NCI-H2227 (cell line): ENCODE results near the gene ERO1A.

ENCODE experiments used
- DNase-seq: peaks from one replicate; lab custom pipeline; 2025; ENCODE audit not compliant: unreplicated experiment; lab: John Stamatoyannopoulos, UW

Gene ERO1A

DNA sequence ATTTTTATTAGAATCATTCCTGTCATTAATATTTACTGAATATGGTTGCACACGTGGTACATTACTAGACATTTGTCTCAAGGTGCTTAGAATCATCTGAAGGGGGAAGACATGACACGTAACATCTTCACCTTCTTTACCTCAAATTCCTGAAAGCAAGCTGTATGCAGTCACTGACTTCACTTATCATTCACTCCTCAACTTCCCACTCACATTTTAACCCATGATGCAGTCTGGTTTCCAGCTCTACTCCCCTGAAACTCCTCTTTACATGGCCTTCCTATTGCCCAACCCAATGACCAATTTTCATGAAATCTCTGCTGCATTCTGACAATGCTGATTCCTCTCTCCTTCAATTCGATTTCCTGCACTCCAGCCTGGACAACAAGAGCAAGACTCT, 5.9 kb upstream of the ERO1A start:
- no peak for DNase-seq

DNA sequence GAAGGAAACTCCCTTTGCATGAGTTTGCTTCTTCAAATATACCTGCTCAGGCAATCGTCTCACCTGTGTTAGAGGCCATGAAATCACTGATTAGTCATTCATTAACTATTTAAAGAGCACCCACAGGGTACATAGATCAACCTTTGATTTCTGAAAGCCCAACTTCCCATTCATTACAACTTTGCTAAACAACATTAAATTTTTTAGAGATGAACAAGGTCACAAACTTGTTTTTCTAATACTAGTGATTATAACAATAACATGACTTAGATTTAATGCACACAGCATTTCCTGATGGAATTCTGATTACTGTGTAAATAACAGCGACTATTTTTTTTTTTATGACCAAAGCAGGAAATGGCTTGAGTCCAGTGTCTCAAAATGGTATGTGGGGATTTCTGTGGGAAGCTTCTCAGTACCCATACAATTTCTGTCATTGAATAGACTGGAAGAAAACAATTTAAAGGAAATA, 5.4 kb upstream of the ERO1A start:
- DNase-seq = no peak

DNA sequence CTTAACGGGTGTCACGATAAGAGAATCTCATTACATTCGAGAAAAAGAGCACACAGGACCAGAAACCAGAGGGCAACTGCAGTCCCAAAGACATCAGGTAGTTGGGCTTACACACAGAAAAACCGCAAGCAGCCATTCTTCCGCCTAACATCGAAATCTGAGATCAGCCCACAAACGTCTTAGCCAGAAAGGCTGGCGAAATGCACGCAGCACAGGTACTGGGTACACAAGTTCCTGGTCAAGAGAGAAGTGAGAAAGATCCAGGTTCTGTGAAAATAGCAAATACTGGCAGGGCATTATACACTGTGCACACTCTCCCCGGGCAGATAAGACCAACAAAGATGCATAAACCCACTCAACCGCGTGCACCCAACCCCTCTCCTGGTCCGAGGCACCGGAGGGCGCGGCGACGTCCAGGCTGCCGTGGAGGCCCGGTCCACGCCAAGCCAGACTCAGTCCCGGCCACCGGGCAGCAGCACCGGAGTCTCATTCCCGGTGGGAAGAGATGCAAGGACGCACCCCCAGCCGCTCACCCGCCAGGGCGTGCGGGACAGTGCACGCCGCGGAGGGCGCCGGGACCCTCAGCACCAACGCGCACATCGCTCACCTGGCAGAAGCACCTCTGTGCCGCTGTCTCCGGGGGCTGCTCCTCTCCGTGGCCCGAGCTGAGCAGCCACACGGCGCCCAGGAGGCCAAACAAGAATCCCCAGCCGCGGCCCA, 437 bp downstream of the ERO1A start:
- peak; percentile 42 for DNase-seq

DNA sequence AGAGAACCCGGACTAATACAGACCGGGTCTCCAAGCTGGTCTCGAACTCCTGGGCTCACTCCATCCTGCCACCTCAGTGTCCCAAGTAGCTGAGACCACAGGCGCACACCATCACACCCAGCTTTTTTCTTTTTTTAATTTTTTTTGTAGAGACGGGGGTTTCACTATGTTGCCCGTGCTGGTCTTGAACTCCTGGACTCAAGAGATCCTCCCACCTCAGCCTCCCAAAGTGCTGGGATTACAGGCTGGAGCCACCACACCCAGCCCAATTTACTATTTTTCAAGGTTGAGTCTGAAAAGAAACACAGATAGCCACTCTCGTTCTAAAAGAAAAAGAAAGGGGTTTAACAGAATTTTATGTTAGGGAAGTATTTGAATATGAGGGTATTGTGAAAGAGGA, 1.8 kb downstream of the ERO1A start:
- DNase-seq = no peak

DNA sequence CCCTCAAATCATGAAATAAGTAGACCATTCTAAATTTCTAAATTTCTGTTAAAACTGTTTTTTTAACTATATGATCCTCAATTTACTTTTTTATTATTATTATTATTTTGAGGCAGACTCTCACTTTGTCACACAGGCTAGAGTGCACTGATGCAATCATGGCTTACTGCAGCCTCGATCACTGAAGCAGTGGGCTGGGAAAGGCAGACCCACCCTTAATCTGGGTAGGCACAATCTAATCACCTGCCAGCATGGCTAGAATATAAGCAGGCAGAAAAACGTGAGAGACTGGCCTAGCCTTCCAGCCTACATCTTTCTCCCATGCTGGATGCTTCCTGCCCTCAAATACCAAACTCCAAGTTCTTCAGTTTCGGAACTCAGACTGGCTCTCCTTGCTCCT, 2.3 kb downstream of the ERO1A start:
- no peak for DNase-seq

DNA sequence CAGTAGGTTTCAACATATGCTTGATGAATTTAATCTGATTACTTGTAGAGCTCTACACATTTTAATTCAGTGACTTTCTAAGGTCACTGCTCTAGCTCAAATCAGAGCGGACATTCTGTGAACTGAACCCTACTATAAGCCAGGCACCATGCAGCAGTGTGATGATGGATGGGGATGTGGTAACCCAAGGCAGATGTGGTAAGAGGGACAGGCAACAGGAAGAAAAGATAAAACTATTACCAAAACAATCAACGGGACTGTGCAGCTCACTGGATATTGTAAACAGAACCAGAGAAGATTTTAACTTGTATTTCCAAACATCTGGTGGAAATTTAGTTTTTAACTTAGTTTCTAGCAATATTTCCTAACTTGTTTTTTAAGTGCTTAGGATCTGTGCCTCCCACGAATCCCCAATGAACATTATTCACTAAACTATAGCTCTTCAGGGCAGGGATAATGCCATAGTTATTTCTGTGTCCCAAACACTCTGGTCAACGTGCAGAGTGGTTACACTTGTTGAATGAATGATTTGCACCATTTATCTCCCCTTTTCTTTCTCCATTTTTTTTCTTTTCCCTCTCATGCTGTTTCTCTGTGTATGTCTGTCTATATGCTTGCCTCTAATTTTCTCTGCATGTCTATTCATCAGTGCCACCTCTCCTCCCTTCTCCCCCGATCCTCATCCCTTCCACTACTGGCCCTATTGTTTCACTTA, 3.0 kb downstream of the ERO1A start:
- DNase-seq = no peak

DNA sequence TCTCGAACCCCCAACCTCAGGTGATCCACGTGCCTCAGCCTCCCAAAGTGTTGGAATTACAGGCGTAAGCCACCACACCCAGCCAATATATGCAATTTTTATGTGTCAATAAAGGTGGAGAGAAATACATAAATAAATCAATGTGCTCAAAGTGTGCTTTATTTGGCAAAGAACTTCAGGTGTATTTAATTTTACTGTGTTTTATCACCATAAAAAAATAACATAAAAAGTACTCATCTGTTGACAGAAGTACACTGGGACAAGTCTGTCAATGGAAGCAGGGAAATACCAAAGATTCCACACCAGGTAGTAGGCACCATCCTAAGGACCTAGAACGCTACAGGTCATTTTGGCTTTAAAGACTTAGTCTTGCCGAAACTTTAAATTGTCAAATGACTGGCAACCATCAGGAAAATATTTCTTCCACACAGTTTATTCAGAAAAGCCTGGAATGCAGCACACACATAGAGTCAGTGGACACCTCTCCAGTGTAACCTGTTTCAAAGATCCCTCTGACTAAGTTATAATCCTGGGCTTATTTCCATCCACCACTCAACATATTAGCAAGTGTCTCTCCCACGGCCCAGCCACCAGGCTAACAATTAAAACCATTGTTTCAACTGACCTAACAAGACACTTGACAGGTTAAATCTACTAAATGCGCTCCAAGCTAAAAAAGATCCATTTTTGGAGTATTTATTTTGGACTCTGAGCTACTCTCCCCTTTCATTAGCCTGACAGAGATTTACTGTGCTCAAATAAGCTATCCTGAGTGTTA, 4.2 kb downstream of the ERO1A start:
- DNase-seq = no peak

DNA sequence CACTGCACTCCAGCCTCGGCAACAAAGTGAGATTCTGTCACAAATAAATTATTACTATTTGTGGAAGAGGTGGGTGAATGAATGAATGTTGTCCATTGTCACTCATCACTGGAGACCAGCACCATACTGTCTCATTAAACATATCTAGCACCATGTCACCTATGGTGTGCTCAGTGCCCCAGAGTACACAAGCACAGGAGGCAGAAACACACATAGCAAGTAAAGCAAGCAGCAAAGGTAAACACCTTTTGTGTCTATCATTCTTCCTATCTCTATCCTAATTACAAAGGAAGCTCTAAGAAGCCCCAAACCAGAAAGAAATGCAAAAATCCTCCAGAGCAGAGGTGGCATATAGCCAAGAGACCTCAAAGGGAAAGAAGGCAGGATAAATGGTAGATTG, 9.2 kb downstream of the ERO1A start:
- no peak for DNase-seq

DNA sequence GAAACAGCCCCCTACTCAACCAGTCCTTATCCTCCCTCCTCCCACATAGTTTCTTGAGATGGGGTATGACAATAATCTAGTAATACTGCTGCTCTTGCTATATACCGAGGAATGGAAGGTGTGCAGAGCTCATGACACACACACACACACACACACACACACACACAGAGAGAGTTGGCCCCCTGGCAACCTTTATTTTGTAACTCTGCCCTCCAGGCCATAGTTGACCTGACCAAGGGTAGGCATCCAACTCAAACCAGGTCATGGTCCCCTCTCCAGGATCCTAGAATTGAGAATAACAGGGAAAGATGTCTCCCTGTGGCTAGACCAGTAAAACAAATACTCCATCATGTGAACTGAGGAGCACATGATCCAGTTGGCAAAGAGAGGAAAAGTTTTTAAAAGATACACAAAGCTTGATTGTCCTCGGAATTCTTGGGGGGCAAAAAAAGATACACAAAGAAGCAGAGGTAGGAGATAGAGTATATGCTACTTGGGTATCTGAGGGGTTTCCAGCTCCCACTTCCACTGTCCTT, 11.3 kb downstream of the ERO1A start:
- peak; percentile 7 for DNase-seq

DNA sequence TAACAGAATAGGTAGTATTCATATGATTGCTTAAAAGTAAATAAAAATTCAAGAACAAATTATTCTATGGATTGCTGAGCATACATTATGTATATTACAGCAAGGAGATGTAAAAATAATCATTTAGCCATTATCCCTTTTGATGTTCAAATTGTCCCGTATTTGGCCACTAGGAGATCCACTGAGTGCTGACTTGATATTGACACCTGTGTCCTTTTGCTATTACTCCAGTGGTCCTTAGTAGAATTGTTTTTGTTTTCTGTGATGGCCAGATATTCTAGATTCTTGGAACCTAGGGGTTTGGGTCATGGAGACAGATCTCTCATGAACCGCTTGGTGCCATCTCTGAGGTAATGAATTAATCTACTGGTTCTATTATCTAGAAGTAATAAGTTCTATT, 16.8 kb downstream of the ERO1A start:
- no peak for DNase-seq

DNA sequence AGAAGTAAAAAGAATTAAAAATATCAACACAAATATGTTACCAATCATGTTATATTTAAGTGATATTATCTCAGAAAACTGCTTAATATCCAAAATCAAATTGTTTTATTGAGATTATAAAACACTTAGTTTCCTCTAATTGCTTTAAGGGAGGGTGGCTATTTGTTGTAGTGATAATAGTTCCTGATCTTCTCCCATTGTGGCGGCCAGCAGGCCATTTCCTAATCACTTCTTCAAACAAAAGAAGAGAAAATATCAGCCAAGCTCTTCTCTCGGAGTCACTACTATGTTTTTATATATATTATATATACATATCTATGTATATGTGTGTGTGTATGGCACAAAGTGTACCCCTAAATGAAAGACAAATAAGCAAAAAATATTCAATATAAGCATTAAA, 31.5 kb downstream of the ERO1A start:
- no peak for DNase-seq

DNA sequence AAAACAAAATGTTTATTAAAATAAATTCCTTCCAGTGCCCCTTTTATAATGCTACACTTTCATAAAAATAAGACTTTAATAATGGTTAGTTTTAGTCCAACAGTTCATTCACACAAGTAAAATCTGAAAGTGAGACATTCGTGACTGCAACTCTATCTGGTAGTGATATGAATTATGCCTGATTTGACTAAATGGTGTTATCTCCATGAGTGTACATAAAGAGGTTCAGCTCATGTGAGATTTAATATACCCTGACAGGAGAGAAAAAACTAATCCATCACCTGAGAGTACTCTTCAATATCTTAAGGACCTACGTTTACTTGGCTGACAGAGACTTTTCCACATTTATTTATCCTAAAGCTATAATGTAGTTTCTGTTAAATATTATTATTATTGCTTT, 34.0 kb downstream of the ERO1A start:
- DNase-seq = no peak

DNA sequence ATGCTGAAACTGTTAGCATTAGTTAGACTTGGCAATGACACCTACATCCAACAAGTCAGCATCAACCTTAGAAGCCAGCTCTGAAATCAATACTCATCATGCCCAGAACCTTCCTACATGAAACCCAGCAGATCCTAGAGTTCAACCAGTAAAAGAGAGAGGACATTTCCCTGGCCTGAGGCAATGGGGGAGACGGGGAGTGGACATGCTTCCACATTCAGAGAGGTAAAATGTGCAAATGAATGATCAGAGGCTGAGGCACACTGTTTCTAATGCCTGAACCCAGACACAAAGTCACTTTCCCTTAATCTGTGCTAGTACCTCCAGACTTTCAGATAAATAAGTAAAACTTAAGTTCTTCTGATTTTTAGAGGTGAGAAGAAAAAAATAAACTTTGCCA, 34.5 kb downstream of the ERO1A start:
- no peak for DNase-seq

DNA sequence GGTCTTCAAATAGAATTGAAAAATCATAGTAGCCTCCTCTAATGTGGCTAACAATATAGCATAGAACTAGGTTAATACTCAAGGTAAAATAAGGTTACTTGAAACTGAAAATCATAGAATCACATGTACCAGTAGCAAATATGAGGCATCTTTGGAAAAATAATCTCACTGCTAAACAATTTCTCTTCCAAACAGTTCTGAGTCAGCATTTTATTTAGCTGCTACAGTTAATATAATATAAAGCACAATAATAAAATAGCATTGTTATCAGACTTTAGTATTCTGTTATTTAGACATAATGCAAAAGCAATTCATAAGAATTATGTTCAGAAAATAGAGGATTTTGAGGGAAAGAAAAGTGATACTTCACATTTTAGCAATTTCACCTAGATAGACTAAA, 35.0 kb downstream of the ERO1A start:
- DNase-seq = no peak

DNA sequence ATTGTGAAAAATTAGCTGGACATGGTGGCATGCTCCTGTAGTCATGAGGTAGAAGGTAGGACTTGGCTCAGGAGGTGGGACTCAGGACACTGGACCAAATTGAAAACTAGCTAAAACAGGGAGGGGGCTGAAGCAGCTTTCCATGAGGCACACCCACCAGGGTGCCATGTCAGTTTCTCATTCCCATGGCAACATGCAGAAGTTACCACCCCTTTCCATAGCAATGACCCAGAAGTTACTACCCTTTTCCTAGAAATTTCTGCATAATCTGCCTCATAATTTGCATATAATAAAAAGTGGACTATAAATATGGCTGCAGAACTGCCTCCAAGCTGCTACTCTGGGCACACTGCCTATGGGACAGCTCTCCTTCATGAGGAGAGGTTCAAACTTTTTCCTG, 38.5 kb downstream of the ERO1A start:
- no peak for DNase-seq

DNA sequence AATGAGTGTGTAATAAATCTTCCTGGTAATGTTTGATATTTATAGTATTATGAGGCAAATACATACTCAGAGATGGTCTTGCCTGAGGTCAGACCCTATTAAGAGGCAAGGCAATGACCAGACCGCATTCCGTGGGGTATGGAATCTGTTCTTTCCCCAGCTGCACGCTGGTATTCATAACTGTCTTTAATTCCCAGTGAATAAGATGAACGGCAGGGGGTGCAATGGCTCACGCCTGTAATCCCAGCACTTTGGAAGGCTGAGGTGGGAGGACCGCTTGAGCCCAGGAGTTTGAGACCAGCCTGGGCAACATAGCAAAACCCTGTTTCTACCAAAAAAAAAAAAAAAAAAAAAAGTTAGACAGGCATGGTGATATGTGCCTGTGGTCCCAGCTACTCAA, 44.6 kb downstream of the ERO1A start:
- peak; percentile 43 for DNase-seq

DNA sequence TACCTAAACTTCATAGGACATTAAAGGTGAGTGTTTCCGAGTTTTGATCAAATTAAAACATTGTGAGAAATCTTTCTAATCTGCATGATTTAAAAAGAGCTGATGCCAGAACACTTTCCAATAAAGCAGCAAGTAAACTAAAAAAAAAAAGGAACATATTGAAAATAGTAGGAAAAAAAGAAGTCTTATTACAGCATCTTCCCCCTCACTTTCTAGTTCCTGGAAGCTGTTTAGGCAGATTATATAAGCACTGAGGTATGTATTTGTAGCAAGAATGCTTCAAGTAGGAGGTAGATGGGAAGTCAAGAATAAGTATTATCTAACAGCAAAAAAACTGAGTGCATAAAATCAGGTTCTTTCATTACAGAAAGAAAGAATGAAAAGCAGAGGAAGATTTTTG, 45.8 kb downstream of the ERO1A start:
- no peak for DNase-seq

DNA sequence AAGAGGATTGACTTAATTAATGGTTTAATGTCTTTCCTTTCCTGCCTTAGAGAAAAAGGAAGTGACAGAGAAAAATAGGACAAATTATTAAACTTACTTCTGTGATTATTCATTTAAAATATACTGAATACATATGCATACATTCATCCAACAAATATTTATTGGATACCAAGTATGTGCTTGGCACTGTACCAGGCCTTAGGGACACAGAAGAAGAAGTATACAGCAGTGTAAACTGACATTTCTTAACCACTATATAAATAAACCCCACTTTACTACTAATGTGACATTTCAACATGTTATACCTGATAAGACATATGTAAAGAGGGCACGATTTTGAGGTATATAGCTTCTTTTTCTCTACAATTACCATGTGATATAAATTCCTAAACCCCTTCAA, 53.6 kb downstream of the ERO1A start:
- DNase-seq = no peak

DNA sequence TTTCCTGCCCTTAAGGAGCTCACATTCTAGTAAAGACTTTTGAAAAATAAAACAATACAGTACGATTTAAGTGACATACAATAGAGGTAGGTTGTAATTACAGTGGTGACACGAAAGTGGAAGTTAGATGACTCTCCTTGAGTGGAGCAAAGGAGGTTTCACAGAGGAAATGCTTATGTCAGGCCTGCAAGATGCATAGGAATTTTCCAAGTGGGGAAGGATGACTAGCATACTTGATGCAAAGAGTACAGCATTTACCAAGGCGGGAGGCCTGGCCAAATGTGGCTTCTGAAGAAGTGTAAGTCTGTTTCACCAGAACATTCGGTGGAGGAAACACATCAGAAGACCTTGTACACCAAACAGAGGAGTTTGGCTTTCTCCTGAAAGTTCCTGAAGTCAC, 55.2 kb downstream of the ERO1A start:
- DNase-seq = no peak

DNA sequence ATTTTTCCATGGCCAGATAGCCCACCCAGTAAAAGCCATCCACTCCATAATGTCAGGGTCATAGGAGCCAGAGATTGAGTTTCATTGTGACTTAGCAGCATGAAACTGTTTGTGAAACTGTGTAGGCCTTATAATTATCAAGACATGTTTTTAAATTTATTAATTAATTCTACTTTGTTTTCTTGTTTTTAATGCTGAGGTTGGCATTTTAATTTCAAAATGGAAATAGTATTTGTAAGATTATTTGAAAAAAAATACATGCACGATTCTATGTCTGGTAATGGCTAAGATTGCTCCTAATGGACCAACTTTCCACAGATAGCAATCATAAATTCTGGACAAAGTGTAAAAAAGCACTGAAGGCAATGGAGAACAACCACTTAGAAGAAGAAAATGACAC, 75.7 kb downstream of the ERO1A start:
- DNase-seq = no peak

DNA sequence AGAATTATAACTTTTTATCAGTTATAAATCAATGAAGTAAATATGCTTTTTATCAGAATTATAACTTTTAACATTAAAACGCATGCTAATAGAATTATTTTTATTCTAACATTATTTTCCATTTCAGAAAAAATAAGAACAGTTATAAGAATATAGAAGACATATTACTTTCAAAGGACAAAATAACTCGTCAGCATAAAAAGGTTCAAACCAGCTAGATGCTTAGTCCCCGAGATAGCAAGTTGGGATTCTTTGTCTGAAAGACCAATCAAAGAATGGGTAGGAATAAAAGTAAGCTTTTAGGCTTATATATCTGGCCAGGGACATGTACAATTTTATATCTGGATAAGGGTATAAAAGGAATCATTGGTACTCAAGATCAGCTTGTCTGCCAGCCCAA, 76.8 kb downstream of the ERO1A start:
- DNase-seq = no peak

DNA sequence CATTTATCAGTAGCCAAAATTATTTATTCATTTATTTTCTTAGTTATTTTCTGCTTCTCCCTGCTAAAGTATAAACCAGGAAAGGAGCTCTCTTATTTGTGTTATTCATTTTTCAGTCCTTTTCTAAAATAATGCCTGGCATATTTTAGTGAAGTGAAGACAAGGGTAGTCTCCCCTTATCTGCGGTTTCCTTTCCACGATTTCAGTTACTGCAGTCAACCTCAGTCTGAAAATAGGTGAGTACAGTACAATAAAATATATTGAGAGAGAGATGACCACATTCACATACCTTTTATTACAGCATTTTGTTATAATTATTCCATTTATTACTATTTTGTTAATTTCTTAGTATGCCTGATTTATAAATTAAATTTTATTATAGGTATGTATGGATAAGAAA, 85.2 kb downstream of the ERO1A start:
- DNase-seq = no peak
